Activated CD8-positive, alpha-beta memory T cell treated with anti-CD3 and anti-CD28 coated beads for 4 hours (primary cell): ENCODE data around the gene ZNF564.
A peak's percentile ranks its signal among the peaks of the same experiment; 100 is the strongest.
"Not testable (repeated sequence)": the region's sequence is repeated elsewhere in the genome, so short reads cannot be mapped to it uniquely, and the experiment has no call there.

ENCODE experiments used
- DNase-seq, 2 donors: peaks; one replicate each; pipeline ENCODE4 v3.0.0-alpha.2; 2020; ENCODE audit warnings: low read depth in 2 of 2

The ZNF564 gene

GRCh38 chr19:12497032-12497431 lies 54.2 kb downstream of the ZNF564 start:
- no peak for DNase-seq

- no peak for DNase-seq
These were observed 54.8 kb downstream of the ZNF564 start for GRCh38 chr19:12496480-12496879.

- peak; percentile 86 for DNase-seq
These were observed 56.1 kb downstream of the ZNF564 start for GRCh38 chr19:12495002-12495802.

- DNase-seq, result no peak
These were observed 56.9 kb downstream of the ZNF564 start for GRCh38 chr19:12494260-12494860.

GRCh38 chr19:12486265-12486783 lies 65.0 kb downstream of the ZNF564 start:
- DNase-seq, result not testable (repeated sequence)

GRCh38 chr19:12485571-12485970 lies 65.7 kb downstream of the ZNF564 start:
- no peak for DNase-seq

- no peak for DNase-seq
These were observed 66.2 kb downstream of the ZNF564 start for GRCh38 chr19:12485052-12485416.

- peak; percentile 72 to 78 for DNase-seq
These were observed 66.8 kb downstream of the ZNF564 start, which contains the start of gene ZNF709 for GRCh38 chr19:12484371-12485051. ZNF709 (minus strand) TSS chr19:12484816; CDS start chr19:12484657, 159 bp downstream.

GRCh38 chr19:12484011-12484370 lies 67.3 kb downstream of the ZNF564 start:
- no peak for DNase-seq

GRCh38 chr19:12482509-12482886 lies 68.8 kb downstream of the ZNF564 start:
- DNase-seq, result no peak

- DNase-seq, result no peak
These were observed 69.3 kb downstream of the ZNF564 start for GRCh38 chr19:12481781-12482508.

GRCh38 chr19:12478234-12478941 lies 72.9 kb downstream of the ZNF564 start:
- no peak for DNase-seq
